ENCODE data around the gene ATP5PD.

GRCh38 chr17:75041656-75042280 is 5.0 kb downstream of the ATP5PD start:
- TF ChIP-seq POLR2A (IDR thresholded peaks at IDR 0.05; ENCODE audit: low read depth, low read length) (no peak), POLR2AphosphoS5 (IDR thresholded peaks at IDR 0.05; ENCODE audit: low read depth, low read length) (no peak), TAF1 (IDR thresholded peaks at IDR 0.05; ENCODE audit: borderline replicate concordance, low read depth, low read length) (no peak)

Data from GM12892 (cell line).